Measurements from ENCODE around the gene PRR27. TPM values are rescaled to one million over a fixed set of nuclear protein-coding genes. Genes with fewer than 3 reads are reported as not detected.

PRR27 gene
- total and polyA plus RNA-seq, 2 donors (not counting 3 experiments of a cell fraction or from before 2014, with no cell fraction given), result not detected

DNA sequence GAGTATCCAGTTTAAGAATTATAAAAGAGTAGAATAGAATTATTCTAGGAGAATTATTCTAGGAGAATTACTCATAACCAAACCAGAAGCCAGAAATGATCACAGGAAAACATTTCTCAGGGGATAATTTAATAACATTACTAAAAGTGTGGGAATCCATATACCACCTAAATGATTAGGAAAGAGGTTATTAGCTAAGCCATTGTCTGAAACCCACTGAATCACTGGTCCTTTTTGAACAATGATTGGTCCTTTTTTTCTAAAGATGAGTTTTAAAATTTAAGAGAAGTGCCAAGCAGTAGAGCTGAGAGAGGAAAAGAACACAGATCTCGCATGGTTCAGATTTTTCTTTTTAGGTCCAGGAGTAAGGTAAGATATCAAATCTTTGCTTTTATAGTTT, 41.4 kb downstream of the PRR27 start, which contains the start of gene ODAM:
Gene ODAM, plus strand, starts transcription at position 301 of the 400 bp plus-strand sequence. CDS start 819 bp downstream, outside the sequence.
- TF ChIP-seq POLR2A (IDR thresholded peaks at IDR 0.05; ENCODE audit: low read depth, low read length) (no peak), GATA2 (IDR thresholded peaks at IDR 0.05; ENCODE audit: insufficient read depth, insufficient read length, low read depth, low read length) (no peak), JUN (IDR thresholded peaks at IDR 0.05; ENCODE audit: borderline replicate concordance, insufficient read depth, insufficient read length, low read depth) (no peak), FOS (IDR thresholded peaks at IDR 0.05; ENCODE audit: borderline replicate concordance, insufficient read depth, low read length) (no peak), MYC (IDR thresholded peaks at IDR 0.05; ENCODE audit: low read depth, low read length) (no peak), EZH2 (IDR thresholded peaks at IDR 0.05; ENCODE audit: borderline replicate concordance, low read depth, low read length, severe bottlenecking) (no peak), POLR2AphosphoS5 (IDR thresholded peaks at IDR 0.05; ENCODE audit: insufficient read depth, low read depth, low read length) (no peak)
- TF ChIP-seq, protein P1, sequence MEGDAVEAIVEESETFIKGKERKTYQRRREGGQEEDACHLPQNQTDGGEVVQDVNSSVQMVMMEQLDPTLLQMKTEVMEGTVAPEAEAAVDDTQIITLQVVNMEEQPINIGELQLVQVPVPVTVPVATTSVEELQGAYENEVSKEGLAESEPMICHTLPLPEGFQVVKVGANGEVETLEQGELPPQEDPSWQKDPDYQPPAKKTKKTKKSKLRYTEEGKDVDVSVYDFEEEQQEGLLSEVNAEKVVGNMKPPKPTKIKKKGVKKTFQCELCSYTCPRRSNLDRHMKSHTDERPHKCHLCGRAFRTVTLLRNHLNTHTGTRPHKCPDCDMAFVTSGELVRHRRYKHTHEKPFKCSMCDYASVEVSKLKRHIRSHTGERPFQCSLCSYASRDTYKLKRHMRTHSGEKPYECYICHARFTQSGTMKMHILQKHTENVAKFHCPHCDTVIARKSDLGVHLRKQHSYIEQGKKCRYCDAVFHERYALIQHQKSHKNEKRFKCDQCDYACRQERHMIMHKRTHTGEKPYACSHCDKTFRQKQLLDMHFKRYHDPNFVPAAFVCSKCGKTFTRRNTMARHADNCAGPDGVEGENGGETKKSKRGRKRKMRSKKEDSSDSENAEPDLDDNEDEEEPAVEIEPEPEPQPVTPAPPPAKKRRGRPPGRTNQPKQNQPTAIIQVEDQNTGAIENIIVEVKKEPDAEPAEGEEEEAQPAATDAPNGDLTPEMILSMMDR (IDR thresholded peaks at IDR 0.05; ENCODE audit: extremely low read depth in 1 of 2, insufficient read depth in 1 of 2, low read depth in 1 of 2, low read length in 2 of 2), result no peak
- TF ChIP-seq, protein P2, sequence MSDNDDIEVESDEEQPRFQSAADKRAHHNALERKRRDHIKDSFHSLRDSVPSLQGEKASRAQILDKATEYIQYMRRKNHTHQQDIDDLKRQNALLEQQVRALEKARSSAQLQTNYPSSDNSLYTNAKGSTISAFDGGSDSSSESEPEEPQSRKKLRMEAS (IDR thresholded peaks at IDR 0.05; ENCODE audit: insufficient read depth, insufficient read length), result no peak
- no peak within 1 kb of the TSS for H3K4me3 ChIP-seq (replicated peaks in 1 of 3; ENCODE audit: insufficient read depth in 1 of 3, low read depth in 1 of 3, low read length in 3 of 3)
- DNase-seq (ENCODE audit: low read depth, low spot score) (no peak), FAIRE-seq (no peak)
- H3K9me1 ChIP-seq (replicated peaks; ENCODE audit: control insufficient read depth, extremely low read depth, insufficient read depth, low read length), result no peaks in the 10 kb centered on the region
- H3K27ac ChIP-seq (ENCODE audit: insufficient read depth, low read depth, low read length), result no peak within 1 kb of the TSS
- no TSS peak for BruUV-seq (replicated peaks)
- H2AFZ ChIP-seq (ENCODE audit: low read depth, low read length), result no peak within 1 kb of the TSS
- intact Hi-C loops (cut with micrococcal nuclease) (no loop called here), dilution Hi-C loops (cut with MboI; ENCODE audit: extremely low pct_ligation_motif_present, low sequenced_read_pairs) (no loop called here)
- no peaks in the 10 kb centered on the region for H3K9me3 ChIP-seq (replicated peaks; ENCODE audit: control insufficient read depth, insufficient read depth, low read length)
- no peak within 1 kb of the TSS for H3K4me2 ChIP-seq (ENCODE audit: insufficient read depth, low read length)
- ChIA-PET POLR2A (no interaction called here), CTCF (interaction anchor here (3.6 kb wide), 1 partner anchor 11 kb away, joined by 36 read pairs; no protein-coding TSS in a partner anchor)
- peaks cover 0 to 1% of the 10 kb centered on the region in 2 experiments for H3K27me3 ChIP-seq (ENCODE audit: control insufficient read depth in 2 of 2, insufficient read depth in 2 of 2, low read length in 2 of 2)
- H3K36me3 ChIP-seq (ENCODE audit: control insufficient read depth in 2 of 2, extremely low read depth in 1 of 2, insufficient read depth in 2 of 2, low read length in 2 of 2), result no peaks in the 10 kb centered on the region
- H4K20me1 ChIP-seq (replicated peaks; ENCODE audit: control insufficient read depth, extremely low read depth, insufficient read depth, low read length), result no peaks in the 10 kb centered on the region
- no peak within 1 kb of the TSS for H3K9ac ChIP-seq (replicated peaks; ENCODE audit: extremely low read depth, insufficient read depth, low read length)
- H3K4me1 ChIP-seq (ENCODE audit: control insufficient read depth, extremely low read depth, insufficient read depth, low read length), result no peaks in the 10 kb centered on the region
- H3K79me2 ChIP-seq (ENCODE audit: control insufficient read depth, insufficient read depth, low read length), result no peaks in the 10 kb centered on the region

Measured in endothelial cell of umbilical vein (primary cell).